ENCODE measurements around the gene THSD4. TPM values are rescaled to one million over a fixed set of nuclear protein-coding genes. Genes with fewer than 3 reads are reported as not detected.

THSD4 gene
- total and polyA plus RNA-seq, 2 of the 8 experiments (the other 6 are each of a cell fraction or from before 2014, with no cell fraction given) = 2.5 to 6.2 TPM

- H4K20me1 ChIP-seq (replicated peaks in 1 of 2; ENCODE audit: control insufficient read depth in 1 of 2, insufficient read depth in 2 of 2, low read length in 2 of 2) = no peaks in the 10 kb centered on the region
- no peaks in the 10 kb centered on the region for H3K79me2 ChIP-seq (ENCODE audit: control insufficient read depth in 1 of 2, insufficient read depth in 2 of 2, low read length in 2 of 2)
- no peak overlapping the region for H3K4me2 ChIP-seq (ENCODE audit: insufficient read depth in 1 of 2, low read depth in 2 of 2, low read length in 2 of 2)
- no peak overlapping the region for H3K18ac ChIP-seq (ENCODE audit: extremely low read depth, low read length)
- H3K79me1 ChIP-seq (ENCODE audit: low read depth, low read length) = no peaks in the 10 kb centered on the region
- no peaks in the 10 kb centered on the region for H3K36me3 ChIP-seq (ENCODE audit: control insufficient read depth in 2 of 4, insufficient read depth in 4 of 4, low read length in 3 of 4)
- H2BK20ac ChIP-seq (ENCODE audit: low read length) = no peak overlapping the region
- H2AFZ ChIP-seq (ENCODE audit: low read length) = no peak overlapping the region
- no peak overlapping the region for H3K56ac ChIP-seq (replicated peaks; ENCODE audit: insufficient read length, low read depth, low read length)
- H2BK120ac ChIP-seq (replicated peaks; ENCODE audit: low read depth, low read length) = no peak overlapping the region
- ChIA-PET CTCF (ENCODE audit: partially characterized antibody) (no interaction called here), POLR2A (ENCODE audit: partially characterized antibody) (no interaction called here)
- H3K27ac ChIP-seq (ENCODE audit: low read depth, low read length) = no peak overlapping the region
- no peak overlapping the region for H2BK5ac ChIP-seq (ENCODE audit: low read depth, low read length)
- H3K4me3 ChIP-seq (ENCODE audit: extremely low read depth in 1 of 4, insufficient read depth in 2 of 4, low read depth in 3 of 4, low read length in 4 of 4) = no peak overlapping the region
- no peaks in the 10 kb centered on the region for H3K23me2 ChIP-seq (ENCODE audit: low read depth, low read length)
- H3K4me1 ChIP-seq (replicated peaks in 1 of 4; ENCODE audit: control insufficient read depth in 3 of 4, insufficient read depth in 4 of 4, low read length in 3 of 4) = no peaks in the 10 kb centered on the region
- no peak overlapping the region for H4K8ac ChIP-seq (ENCODE audit: extremely low read depth, insufficient read depth, low read length)
- H3K27me3 ChIP-seq (replicated peaks in 1 of 4; ENCODE audit: control insufficient read depth in 3 of 4, extremely low read depth in 1 of 4, insufficient read depth in 3 of 4, low read length in 3 of 4) = no peaks in the 10 kb centered on the region
- DNase-seq (ENCODE audit: low read depth in 1 of 2, low spot score in 2 of 2) = no peak
- no peak overlapping the region for H3K9ac ChIP-seq (replicated peaks in 1 of 4; ENCODE audit: extremely low read depth in 1 of 4, low read depth in 3 of 4, low read length in 3 of 4)
- no peaks in the 10 kb centered on the region for H3K9me3 ChIP-seq (ENCODE audit: insufficient read depth in 2 of 2, low read depth in 1 of 2, low read length in 1 of 2)
- no peak overlapping the region for H3K14ac ChIP-seq (ENCODE audit: insufficient read length)
- no peak overlapping the region for H3K4ac ChIP-seq (replicated peaks; ENCODE audit: insufficient read length, low read depth, low read length)
- no peak overlapping the region for H2BK15ac ChIP-seq (ENCODE audit: low read length)
- no peak overlapping the region for H2BK12ac ChIP-seq (ENCODE audit: low read depth, low read length)
- H4K91ac ChIP-seq (replicated peaks; ENCODE audit: insufficient read length, low read length) = no peak overlapping the region
- H3K23ac ChIP-seq (ENCODE audit: insufficient read length) = no peak overlapping the region
- H2AK5ac ChIP-seq (ENCODE audit: low read depth, low read length) = no peak overlapping the region
- 92% methylated on average over 5 of the region's 5 CpGs; no CpG with 5 or more reads in 1 of the 2 experiments for WGBS, 2 experiments (ENCODE audit: extremely low coverage in 1 of 2, insufficient coverage in 1 of 2, insufficient read length in 1 of 2, insufficient replicate concordance in 2 of 2, low coverage in 1 of 2, low lambda C conversion rate in 2 of 2, missing lambda C conversion rate in 1 of 2)
- no peak for FAIRE-seq
- no peak overlapping the region for H4K5ac ChIP-seq (ENCODE audit: insufficient read length, low read depth, low read length)
- no peak for TF ChIP-seq FOSL1 (IDR thresholded peaks at IDR 0.05; ENCODE audit: insufficient read depth, low read depth, low read length)
- TF ChIP-seq CBX8 (IDR thresholded peaks at IDR 0.05; ENCODE audit: borderline replicate concordance, low read depth, low read length) = no peak
- no peak for TF ChIP-seq SRF (IDR thresholded peaks at IDR 0.05; ENCODE audit: low read depth, low read length)
- TF ChIP-seq NRF1 (IDR thresholded peaks at IDR 0.05; ENCODE audit: low read depth, low read length) = no peak
- no peak for TF ChIP-seq CHD1 (IDR thresholded peaks at IDR 0.05; ENCODE audit: low read depth, low read length)
Measured at GRCh38 chr15:71538181-71538580, 422.9 kb downstream of the THSD4 start.

Data from H1 (cell line).